ENCODE results near the gene CDH4.
"Not testable (repeated sequence)": the region's sequence is repeated elsewhere in the genome, so short reads cannot be mapped to it uniquely, and the experiment has no call there.

DNA sequence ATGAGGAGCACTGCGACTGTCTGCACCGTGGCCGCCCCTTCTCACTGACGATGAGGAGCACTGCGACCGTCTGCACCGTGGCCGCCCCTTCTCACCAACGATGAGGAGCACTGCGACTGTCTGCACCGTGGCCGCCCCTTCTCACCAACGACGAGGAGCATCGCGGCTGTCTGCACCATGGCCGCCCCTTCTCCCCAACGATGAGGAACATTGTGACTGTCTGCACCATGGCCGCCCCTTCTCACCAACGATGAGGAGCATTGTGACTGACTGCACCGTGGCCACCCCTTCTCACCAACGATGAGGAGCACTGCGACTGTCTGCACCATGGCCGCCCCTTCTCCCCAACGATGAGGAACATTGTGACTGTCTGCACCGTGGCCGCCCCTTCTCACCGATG is 696.0 kb downstream of the CDH4 start:
- TF ChIP-seq, protein P1, sequence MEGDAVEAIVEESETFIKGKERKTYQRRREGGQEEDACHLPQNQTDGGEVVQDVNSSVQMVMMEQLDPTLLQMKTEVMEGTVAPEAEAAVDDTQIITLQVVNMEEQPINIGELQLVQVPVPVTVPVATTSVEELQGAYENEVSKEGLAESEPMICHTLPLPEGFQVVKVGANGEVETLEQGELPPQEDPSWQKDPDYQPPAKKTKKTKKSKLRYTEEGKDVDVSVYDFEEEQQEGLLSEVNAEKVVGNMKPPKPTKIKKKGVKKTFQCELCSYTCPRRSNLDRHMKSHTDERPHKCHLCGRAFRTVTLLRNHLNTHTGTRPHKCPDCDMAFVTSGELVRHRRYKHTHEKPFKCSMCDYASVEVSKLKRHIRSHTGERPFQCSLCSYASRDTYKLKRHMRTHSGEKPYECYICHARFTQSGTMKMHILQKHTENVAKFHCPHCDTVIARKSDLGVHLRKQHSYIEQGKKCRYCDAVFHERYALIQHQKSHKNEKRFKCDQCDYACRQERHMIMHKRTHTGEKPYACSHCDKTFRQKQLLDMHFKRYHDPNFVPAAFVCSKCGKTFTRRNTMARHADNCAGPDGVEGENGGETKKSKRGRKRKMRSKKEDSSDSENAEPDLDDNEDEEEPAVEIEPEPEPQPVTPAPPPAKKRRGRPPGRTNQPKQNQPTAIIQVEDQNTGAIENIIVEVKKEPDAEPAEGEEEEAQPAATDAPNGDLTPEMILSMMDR (conservative IDR thresholded peaks at IDR 0.05) = not testable (repeated sequence)
- not testable (repeated sequence) for TF ChIP-seq EZH2 (IDR thresholded peaks at IDR 0.05; ENCODE audit: low read depth)
